Measurements from ENCODE around the gene FAM131B. TPM values are rescaled to one million over a fixed set of nuclear protein-coding genes. Genes with fewer than 3 reads are reported as not detected.

FAM131B gene
- total RNA-seq, 1 experiment from 2014 or later: 17.3 TPM

DNA sequence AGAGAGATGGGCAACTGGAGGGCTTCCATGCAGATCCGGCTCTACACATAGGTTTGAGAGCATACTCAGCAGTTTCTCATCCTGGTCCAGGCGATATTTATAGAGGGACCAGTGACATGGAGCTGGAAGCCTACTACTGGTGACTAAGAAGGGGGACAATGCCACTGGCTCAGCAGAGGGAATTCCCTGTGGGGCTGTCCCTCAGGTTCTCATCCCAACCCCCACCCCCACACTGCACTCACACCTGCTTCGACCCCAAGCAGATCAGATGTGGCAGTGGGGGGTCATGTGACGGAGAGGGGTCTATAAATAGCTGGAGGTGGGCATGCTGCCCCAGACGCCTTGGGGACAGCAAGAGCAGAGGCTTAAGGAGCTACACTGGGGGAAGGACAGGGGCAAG lies 46.7 kb downstream of the FAM131B start, which contains the start of gene CLCN1:
CLCN1 (plus strand) TSS at position 336 of the 400 bp plus-strand sequence. CDS start 102 bp downstream, outside the sequence.
- Histone ChIP-seq H3K23me2 (ENCODE audit: insufficient read length, low read depth, low read length, poor library complexity, severe bottlenecking) (no peaks in the 10 kb centered on the region), H3T11ph (ENCODE audit: low read length) (no peak within 1 kb of the TSS), H3K79me1 (ENCODE audit: insufficient read depth, low read depth, low read length, poor library complexity, severe bottlenecking) (no peaks in the 10 kb centered on the region), H3K18ac (ENCODE audit: insufficient read length, low read depth, low read length) (no peak within 1 kb of the TSS), H3K14ac (ENCODE audit: insufficient read depth, low read length) (no peak within 1 kb of the TSS; the same call in 1 of the 2 replicates), H2BK12ac (ENCODE audit: insufficient read length, low read depth, low read length) (no peak within 1 kb of the TSS), H3K4me1 (ENCODE audit: insufficient read depth, low read length) (no peaks in the 10 kb centered on the region), H3K4ac (ENCODE audit: low read depth, low read length) (no peak within 1 kb of the TSS), H4K20me1 (ENCODE audit: control insufficient read depth, insufficient read depth, insufficient read length) (no peaks in the 10 kb centered on the region), H4K5ac (ENCODE audit: insufficient read length, low read depth, low read length) (no peak within 1 kb of the TSS), H3K23ac (ENCODE audit: insufficient read length, low read depth, low read length) (no peak within 1 kb of the TSS), H2BK15ac (ENCODE audit: low read depth, low read length) (no peak within 1 kb of the TSS), H3K27ac (ENCODE audit: insufficient read length, low read depth, low read length) (no peak within 1 kb of the TSS), H3K9me3 (ENCODE audit: control insufficient read depth, low read depth, low read length) (no peaks in the 10 kb centered on the region), H3K79me2 (ENCODE audit: insufficient read depth, low read length) (no peaks in the 10 kb centered on the region), H2BK20ac (ENCODE audit: low read depth, low read length, poor library complexity, severe bottlenecking) (no peak within 1 kb of the TSS), H2BK5ac (ENCODE audit: insufficient read length, low read length) (no peak within 1 kb of the TSS), H3K27me3 (ENCODE audit: insufficient read depth, low read length) (no peaks in the 10 kb centered on the region), H3K4me2 (ENCODE audit: insufficient read depth, insufficient read length, low read length) (no peak within 1 kb of the TSS), H4K8ac (replicated peaks; ENCODE audit: insufficient read length, low read depth, low read length) (no peak within 1 kb of the TSS), H2AFZ (ENCODE audit: low read length) (no peak within 1 kb of the TSS), H4K91ac (ENCODE audit: insufficient read length, low read depth, low read length) (no peak within 1 kb of the TSS), H2AK5ac (ENCODE audit: insufficient read length, low read length) (no peak within 1 kb of the TSS), H2BK120ac (ENCODE audit: low read depth, low read length, poor library complexity, severe bottlenecking) (no peak within 1 kb of the TSS), H3K56ac (ENCODE audit: insufficient read length, low read depth, low read length) (no peak within 1 kb of the TSS), H3K9ac (ENCODE audit: extremely low read depth, insufficient read length, low read length) (no peak within 1 kb of the TSS)
- WGBS (ENCODE audit: extremely low coverage, insufficient read length, low lambda C conversion rate): no CpG with 5 or more reads among the region's 5 CpGs
- Mint-ChIP-seq H3K9me3 (no peaks in the 10 kb centered on the region), H3K4me1 (peaks cover 0 to 11% of the 10 kb centered on the region in 2 experiments; a peak in 2 of 4 replicates), H3K27me3 (ENCODE audit: low read depth) (peaks cover 4% of the 10 kb centered on the region), H3K27ac (peak within 1 kb of the TSS in 1 of 3 experiments; percentile 90; a peak in 1 of 7 replicates), H3K36me3 (ENCODE audit: insufficient read depth in 1 of 3, low read depth in 3 of 3) (no peaks in the 10 kb centered on the region), H3K4me3 (no peak within 1 kb of the TSS; a peak in 1 of 5 replicates)
- no peak for DNase-seq
- TF ChIP-seq CTCF (conservative IDR thresholded peaks at IDR 0.05): no peak
